GM21515 (cell line): ENCODE results near the gene HIGD2A.
"Not testable (repeated sequence)": the region's sequence is repeated elsewhere in the genome, so short reads cannot be mapped to it uniquely, and the experiment has no call there.

Experiments
- ATAC-seq: cut with Tn5 transposase; IDR thresholded peaks from one replicate; pipeline ENCODE4 v1.9.1; 2021; ENCODE audit not compliant: unreplicated experiment

Gene HIGD2A

GRCh38 chr5:176394096-176394495 lies 5.5 kb downstream of the HIGD2A start:
- no peak for ATAC-seq

- ATAC-seq, result no peak
These were observed 6.5 kb downstream of the HIGD2A start for GRCh38 chr5:176394881-176395675.

GRCh38 chr5:176396330-176396729 lies 7.8 kb downstream of the HIGD2A start:
- ATAC-seq, result no peak

- ATAC-seq, result no peak
These were observed 9.3 kb downstream of the HIGD2A start for GRCh38 chr5:176397736-176398420.

GRCh38 chr5:176400382-176401156 lies 12.0 kb downstream of the HIGD2A start:
- no peak for ATAC-seq

- no peak for ATAC-seq
These were observed 13.0 kb downstream of the HIGD2A start for GRCh38 chr5:176401281-176402205.

GRCh38 chr5:176405656-176406435 lies 17.3 kb downstream of the HIGD2A start:
- no peak for ATAC-seq

GRCh38 chr5:176406436-176407052 lies 18.0 kb downstream of the HIGD2A start:
- no peak for ATAC-seq

GRCh38 chr5:176407456-176408251 lies 19.1 kb downstream of the HIGD2A start:
- no peak for ATAC-seq

- ATAC-seq, result not testable (repeated sequence)
These were observed 19.7 kb downstream of the HIGD2A start for GRCh38 chr5:176408252-176408573.

GRCh38 chr5:176408590-176408989 lies 20.0 kb downstream of the HIGD2A start:
- ATAC-seq, result no peak

GRCh38 chr5:176409765-176410164 lies 21.2 kb downstream of the HIGD2A start:
- no peak for ATAC-seq

- ATAC-seq, result no peak
These were observed 22.1 kb downstream of the HIGD2A start for GRCh38 chr5:176410486-176411180.

GRCh38 chr5:176412517-176413254 lies 24.1 kb downstream of the HIGD2A start:
- ATAC-seq, result no peak

- ATAC-seq, result no peak
These were observed 24.7 kb downstream of the HIGD2A start for GRCh38 chr5:176413255-176413565.

GRCh38 chr5:176413709-176414191 lies 25.2 kb downstream of the HIGD2A start:
- ATAC-seq, result no peak

- ATAC-seq, result no peak
These were observed 26.2 kb downstream of the HIGD2A start for GRCh38 chr5:176414704-176415103.
